M059J (cell line): ENCODE measurements around the gene IPO4. TPM values are rescaled to one million over a fixed set of nuclear protein-coding genes. Genes with fewer than 3 reads are reported as not detected.
A peak's percentile ranks its signal among the peaks of the same experiment; 100 is the strongest.
"Not testable (repeated sequence)": the region's sequence is repeated elsewhere in the genome, so short reads cannot be mapped to it uniquely, and the experiment has no call there.

ENCODE experiments used
- DNase-seq: peaks from one replicate; pipeline ENCODE4 v3.0.0-alpha.2; 2012; ENCODE audit warnings: low read depth
- total RNA-seq: library from RNA; depleted of rRNA; stranded (reverse); fragments of >200 nt; shearing (Covaris generic); gene quantifications from 2 replicates; pipeline ENCODE4 v1.2.3, GENCODE V29; 2014; rRNA removed

IPO4 gene, protein sequence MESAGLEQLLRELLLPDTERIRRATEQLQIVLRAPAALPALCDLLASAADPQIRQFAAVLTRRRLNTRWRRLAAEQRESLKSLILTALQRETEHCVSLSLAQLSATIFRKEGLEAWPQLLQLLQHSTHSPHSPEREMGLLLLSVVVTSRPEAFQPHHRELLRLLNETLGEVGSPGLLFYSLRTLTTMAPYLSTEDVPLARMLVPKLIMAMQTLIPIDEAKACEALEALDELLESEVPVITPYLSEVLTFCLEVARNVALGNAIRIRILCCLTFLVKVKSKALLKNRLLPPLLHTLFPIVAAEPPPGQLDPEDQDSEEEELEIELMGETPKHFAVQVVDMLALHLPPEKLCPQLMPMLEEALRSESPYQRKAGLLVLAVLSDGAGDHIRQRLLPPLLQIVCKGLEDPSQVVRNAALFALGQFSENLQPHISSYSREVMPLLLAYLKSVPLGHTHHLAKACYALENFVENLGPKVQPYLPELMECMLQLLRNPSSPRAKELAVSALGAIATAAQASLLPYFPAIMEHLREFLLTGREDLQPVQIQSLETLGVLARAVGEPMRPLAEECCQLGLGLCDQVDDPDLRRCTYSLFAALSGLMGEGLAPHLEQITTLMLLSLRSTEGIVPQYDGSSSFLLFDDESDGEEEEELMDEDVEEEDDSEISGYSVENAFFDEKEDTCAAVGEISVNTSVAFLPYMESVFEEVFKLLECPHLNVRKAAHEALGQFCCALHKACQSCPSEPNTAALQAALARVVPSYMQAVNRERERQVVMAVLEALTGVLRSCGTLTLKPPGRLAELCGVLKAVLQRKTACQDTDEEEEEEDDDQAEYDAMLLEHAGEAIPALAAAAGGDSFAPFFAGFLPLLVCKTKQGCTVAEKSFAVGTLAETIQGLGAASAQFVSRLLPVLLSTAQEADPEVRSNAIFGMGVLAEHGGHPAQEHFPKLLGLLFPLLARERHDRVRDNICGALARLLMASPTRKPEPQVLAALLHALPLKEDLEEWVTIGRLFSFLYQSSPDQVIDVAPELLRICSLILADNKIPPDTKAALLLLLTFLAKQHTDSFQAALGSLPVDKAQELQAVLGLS
- total RNA-seq = 26.8 and 141 TPM in 2 replicates

DNA sequence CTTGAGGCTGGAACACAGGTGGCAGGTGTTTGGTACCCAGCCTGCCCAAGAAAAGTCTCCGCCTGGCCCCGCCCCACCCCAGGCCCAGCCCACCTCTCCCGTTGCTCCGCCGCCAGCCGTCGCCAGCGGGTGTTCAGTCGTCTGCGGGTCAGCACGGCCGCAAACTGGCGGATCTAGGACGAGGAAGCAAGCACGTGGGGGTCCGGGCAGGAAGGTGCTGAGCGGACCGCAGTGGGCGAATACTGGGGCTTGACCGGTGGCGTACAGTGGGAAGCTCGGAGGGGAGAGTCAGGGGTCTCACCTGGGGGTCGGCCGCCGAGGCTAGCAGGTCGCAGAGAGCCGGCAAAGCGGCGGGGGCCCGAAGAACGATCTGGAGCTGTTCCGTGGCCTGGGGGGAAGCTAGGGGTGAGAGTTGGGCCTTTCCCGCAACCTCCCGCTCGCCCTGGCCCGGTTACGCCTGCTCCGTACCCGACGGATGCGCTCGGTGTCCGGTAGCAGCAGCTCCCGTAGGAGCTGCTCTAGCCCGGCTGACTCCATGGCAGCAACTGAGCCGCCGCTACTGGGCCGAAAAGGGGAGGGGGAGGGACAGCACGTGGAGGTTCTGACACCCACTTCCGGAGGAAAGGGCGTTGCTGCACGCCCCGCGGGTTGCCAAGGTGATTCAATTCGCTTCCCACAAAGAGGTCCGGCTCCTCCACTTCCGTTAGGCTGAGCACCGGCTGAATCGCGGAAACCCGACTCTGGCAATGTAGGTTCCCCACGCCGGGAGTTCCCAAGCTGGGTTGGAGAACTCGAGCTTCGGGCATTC is at the start of gene IPO4:
Gene IPO4 (minus strand): TSS at position 566 of the 808 bp plus-strand sequence. CDS start 29 bp downstream, at position 537.
- DNase-seq = peak; percentile 96

DNA sequence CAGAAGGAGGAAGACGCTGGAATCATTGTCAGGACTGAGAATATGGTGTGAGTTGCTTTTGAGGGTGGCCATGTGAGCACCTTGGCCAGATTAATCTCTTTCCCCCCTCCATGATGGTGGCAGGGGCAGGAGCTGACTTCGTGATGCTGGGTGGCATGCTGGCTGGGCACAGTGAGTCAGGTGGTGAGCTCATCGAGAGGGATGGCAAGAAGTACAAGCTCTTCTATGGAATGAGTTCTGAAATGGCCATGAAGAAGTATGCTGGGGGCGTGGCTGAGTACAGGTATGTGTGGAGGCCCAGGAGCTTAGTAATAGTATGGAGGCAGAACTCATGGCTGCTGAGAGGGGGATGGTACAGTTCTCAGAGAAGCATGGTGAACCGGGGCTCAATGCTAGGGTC is 49.5 kb upstream of the IPO4 start:
- DNase-seq = peak; percentile 55

DNA sequence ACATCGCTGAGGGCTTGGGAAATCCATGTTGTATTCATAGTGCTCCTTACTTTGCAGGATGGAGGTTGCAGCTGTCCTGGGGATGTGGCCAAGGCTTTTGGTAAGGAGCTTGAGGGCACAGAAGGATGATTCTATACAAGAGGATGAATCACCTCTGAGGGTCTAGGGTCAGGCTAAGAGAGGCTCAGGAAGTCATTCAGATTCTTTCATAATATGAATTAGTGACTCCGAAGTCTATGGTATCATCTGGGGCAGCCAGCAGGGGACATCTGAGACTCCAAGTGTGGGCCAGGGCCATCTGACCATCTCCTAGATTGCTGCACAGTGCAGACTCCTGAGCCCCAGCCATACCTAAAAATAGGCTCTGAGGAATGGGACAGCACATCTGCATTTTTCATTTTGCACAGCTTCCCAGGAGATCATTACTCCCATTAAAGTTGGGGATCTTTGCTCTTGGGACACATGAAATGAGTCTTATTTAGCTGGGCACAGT is 48.9 kb upstream of the IPO4 start:
- no peak for DNase-seq

DNA sequence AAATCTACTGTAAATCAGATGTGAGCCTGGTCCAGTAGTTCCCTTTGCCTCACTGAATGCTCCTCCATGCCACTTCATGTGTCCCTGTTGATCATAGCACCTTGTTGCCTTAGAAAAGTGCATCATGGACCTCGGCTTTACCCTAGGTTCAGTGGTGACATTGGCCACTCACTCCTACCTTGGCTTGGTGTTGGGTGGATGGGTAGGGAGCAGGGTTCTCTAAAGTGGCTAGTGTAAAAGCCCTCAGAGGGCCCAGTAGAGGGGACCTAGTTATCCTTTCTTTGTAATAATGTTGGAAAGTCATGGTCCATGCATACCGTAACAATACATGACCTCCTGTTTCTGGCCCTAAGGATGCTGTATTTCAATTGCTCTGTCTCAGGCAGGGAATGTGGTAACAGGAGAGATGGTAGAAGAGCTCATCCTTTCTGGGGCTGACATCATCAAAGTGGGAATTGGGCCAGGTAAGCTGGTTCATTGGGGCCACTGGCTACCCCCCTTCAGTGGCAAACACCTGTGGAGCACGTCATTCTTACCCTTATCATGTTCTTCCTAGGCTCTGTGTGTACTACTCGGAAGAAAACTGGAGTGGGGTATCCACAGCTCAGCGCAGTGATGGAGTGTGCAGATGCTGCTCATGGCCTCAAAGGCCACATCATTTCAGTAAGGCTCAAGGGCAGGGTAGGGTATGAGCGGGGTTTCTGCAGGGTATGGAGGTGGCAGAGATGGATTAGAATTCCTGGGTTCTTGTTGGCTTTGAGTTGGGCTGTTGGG is 48.3 kb upstream of the IPO4 start:
- no peak for DNase-seq

DNA sequence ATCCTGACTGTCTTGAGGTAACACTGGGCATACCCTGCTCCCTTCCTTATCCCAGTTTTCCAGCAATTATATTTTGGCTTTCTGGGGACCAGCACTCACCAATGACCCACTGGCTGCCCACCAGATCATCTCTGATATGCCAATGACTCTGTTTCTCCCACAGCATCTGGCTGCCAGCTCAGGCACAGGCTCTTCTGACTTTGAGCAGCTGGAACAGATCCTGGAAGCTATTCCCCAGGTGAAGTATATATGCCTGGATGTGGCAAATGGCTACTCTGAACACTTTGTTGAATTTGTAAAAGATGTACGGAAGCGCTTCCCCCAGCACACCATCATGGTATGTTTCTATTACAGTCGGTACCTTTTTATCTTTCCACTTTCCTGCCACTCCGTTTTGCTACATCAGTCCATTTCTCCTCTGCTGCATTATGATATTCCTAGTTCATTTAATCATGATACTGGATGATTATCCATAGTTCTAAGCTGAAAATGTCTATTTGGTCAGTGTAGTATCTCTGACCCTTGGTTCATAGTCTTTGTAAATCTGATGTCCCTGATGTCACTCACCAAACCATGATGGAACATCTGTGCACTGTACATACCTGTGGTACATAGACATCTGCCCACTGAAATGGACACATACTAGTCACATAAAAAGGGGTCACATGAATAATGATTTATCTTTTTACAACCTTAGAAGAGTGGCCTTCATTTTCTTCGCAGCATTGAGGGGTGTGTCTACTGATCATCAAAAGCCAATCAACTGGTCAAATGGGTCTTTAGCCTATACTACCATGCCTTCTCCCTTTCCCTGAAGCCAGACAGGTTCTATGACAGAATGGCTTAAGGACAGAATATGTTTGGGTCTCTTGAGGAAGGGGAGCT is 47.4 kb upstream of the IPO4 start:
- no peak for DNase-seq

DNA sequence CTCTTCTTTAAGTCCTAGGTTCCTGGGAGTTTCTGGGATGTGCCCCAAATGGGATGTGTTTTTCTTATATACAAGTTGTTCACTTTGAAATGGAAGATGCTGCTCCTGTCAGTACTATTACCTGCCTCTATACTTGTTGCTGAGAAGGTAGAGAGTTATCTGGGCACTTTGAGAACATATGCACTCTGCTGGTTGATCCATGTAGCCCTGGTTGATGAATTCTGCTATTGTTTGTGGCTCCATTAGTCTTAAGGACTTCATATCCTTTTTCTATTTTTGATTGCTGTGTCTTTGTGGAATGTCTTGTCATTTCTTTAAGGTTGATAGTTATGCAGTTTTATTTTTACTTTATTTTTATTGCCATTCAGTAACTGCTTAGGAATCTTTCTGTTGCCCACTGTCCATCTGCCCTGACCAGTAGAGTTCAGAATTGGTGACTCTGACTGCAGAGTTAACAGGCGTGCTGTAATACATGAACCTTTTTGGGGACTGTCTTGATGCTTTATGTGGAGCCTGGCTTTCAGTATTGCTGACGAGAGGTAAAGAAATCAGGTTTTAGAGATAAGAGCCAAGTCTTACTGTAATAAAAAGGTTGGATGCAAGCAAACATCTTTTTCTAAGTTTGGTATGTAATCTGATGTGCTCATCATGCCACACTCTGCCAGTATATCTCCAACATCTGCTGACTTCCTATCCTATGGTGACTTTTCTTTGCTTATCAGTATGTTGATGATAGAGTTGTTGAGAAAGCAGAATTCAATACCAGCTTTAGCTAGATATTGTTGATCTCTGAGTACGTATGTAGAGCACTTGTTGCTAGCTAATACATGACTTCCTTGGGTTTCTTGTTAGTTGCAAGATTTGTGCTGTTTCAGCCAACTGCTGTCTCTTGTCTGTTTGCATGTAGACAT is 45.7 kb upstream of the IPO4 start:
- DNase-seq = no peak

DNA sequence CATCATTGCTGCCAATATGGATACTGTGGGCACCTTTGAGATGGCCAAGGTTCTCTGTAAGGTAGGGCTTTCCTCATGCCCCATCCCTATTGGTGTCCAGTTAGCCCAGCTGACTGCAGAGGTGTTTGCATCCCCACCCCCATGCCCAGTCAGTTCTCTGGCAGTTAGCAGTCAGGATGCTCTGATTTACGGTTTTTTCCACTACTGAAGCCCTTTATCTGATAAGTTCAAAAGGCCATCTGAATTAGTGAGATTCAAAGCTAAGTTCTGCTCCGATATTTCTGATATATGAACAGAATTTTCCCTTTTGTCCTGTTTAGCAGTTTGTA is 44.9 kb upstream of the IPO4 start:
- DNase-seq = no peak

DNA sequence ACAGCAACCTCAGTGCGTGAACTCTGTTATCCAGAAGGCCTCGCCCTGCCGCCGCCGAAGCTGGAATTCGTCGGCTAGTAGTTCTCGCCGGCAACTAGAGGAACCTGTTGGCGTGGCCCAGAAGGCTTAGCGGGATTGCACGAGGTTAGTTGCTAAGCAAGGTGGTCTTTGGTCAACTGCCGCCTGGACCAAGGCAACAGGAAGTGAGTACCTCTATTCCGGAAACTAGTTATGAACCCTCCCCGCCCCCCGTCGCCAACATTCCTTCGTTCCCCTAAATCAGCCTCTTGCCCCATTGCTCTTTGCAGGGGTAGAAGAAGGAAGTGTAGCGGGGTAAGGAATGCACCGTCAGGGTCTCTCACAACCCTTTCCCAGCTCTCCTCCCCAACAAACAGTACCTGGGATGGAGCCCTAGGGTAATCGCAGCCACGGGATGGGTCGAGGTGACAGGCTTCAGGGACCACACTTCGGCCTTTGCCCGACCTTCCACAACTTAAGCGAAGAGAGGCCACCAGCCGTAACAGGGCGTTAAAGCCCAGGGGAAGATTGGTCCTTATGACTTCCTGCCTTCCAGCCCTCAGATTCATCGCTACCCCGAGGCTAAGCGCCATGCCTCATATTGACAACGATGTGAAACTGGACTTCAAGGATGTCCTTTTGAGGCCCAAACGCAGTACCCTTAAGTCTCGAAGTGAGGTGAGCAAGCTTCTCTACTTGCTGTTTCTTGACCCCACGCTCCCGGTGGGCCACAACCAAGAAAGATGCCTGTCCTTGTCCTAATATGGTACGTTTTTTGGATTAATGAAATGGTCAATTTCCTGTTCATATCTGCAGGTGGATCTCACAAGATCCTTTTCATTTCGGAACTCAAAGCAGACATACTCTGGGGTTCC is 44.3 kb upstream of the IPO4 start, which contains the start of gene GMPR2:
Gene GMPR2 (plus strand): TSS at position 285 of the 893 bp plus-strand sequence. CDS start 325 bp downstream, at position 610.
- no peak for DNase-seq

DNA sequence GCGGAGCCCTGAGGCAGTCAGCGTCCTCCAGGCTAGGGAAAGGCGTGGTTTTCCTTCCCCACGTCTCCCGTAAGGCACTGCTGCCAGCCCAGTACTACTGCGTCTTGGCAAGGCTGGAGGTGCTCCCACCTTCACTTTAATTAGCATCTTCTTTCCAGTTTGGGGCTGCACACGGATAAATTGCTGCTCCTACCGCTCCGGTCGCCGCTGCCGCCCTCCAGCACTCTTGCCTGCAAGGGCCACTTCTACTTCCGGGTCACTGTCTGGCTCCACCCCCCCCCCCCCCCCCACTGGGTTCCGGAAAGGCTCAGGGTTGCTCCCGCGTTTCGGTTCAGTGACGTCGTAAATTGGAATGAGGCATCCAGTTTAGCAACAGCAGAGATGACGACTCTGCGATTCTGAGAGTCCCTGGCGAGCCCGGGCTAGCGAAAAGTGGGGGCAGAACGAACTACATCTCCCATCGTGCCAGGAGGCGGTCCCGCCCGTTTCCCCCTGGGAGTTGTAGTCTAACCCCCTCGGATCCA is 43.6 kb upstream of the IPO4 start, which contains the start of gene NEDD8:
Gene NEDD8 (minus strand): TSS at position 247 of the 524 bp plus-strand sequence. CDS start 100 bp downstream, at position 147.
- peak; percentile 95 for DNase-seq

DNA sequence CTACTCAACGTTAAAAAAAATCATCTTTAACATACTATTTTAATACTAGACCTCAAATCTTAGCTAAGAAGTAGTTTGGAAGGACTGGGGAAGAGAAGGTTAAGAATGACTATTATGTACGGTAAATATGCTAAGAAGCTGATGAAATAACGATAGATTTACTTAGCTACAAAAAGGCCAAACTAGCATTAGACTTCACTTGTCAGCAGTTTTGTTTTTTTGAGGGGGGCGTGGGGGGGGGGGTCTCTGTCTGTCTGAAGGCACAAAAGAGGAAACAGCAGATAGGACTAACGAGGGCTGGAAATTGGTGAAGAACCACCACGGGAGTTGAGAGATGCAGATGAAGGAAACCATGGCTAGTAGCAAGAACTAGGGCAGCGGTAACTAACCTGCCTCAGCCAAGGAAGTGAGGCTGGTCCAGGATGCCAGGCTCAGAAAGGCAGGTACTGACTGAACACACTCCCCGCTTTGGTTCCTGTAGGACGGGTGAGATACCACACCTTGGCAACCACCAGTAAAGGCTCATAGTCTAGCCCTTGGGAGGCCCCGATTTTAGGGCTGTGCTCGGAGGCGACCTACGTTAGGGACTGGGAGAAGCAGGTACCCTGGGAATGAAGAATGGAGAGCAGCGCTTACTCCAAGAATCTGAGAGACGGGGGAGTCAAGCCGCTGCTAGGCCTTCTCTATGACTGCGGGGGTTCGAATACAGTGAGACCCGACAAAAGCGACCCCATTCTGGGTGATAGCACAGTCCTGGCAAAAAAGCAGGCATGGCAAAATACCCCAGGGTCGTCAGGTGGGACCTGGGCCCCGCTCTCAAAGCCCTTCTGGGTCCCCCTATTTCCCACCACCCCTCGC is 42.9 kb upstream of the IPO4 start:
- no peak for DNase-seq

DNA sequence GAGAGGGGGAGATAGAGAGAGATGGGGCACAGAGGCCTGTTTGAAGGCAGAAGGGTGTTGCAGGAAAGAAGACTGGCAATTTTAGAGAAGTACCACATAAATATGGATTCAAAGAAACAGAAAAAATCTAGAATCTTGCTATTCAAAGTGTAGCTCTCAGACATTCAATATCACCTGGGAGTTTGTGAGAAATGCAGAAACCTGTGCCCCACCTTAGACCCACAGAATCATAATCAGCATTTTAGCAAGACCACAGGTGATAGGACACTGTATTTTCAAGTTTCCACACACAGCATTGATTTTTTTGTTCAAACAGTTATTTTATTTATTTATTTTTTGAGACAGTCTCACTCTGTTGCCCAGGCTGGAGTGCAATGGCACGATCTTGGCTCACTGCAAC is 40.3 kb upstream of the IPO4 start:
- DNase-seq = no peak

DNA sequence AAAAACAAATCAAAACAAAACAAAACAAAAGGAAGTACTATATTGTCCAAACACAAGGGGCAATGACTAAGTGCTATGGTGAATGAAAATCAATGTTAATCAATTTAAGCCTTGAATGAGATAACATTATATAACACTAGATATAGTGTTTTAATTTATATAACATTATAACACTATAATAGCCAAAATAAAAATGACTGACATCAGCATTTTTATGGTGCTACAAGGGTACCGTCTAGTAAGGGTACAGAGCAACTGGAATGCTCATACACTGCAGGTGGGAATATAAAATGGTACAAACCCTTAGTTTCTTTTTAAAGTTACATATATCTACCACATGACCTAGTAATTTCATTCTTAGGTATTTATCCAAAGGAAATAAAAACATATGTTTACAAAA is 37.9 kb upstream of the IPO4 start:
- no peak for DNase-seq

DNA sequence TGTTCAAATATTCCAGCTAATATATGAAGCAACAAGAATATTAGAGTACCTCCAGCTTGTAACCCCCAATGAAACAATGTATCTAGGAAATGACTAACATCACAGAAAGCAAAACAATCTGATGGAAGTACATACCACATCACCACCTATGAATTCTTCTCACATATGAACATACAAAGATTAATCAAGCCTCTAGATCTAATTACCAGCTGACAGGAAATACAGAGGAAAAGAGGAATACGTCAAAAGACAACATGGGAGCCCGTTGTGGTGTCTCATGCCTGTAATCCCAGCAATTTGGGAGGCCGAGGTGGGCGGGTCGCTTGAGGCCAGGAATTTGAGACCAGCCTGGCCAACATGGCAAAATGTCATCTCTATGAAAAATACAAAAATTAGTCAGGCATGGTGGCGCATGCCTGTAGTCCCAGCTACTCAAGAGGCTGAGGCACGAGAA is 36.0 kb upstream of the IPO4 start:
- peak; percentile 85 for DNase-seq

DNA sequence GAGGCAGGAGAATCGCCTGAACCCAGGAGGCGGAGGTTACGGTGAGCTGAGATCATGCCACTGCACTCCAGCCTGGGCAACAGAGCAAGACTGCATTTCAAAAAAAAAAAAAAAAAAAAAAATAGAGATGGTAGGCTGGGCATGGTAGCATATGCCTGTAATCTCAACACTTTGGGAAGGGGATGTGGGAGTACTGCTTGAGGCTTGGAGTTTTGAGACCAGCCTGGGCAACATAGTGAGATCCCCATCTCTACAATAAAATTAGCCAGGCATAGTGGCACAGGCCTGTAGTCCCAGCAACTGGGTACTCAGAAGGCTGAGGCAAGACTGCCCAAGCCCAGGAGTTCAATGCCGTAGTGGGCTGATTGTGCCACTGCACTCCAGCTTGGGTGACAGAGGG is 34.4 kb upstream of the IPO4 start:
- not testable (repeated sequence) for DNase-seq

DNA sequence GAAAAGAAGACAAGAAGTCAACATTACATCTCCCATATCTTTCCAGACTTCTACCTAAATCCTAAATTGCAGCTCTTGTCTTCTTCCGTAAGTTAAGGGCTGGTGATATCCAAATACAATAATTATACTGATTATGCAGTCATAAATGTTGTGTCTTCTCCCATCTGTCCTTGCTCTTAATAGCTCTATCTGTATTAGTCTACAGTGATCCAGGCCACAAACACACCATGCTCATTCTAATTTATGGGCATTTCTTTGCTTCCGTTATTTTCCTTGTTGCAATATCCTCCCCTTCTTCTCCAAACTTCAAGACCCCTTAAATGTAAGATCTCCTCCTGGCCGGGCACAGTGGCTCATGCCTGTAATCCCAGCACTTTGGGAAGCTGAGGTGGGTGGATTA is 30.9 kb upstream of the IPO4 start:
- DNase-seq = no peak

DNA sequence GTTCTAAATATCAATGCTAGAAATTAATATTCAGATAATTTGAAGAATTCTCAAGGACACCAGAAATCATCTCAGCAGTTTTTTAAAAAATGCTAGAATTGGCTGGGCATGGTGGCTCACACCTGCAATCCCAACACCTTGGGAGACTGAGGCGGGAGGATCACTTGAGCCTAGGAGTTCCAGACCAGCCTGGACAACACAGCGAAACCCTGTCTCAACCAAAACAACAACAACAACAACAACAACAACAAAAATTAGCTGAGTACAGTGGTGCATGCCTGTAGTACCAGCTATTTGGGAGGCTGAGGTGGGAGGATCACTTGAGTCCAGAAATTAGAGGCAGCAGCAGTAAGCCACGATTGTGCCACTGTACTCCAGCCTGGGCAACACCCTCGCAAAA is 30.5 kb upstream of the IPO4 start:
- no peak for DNase-seq
